GM12864 (cell line): ENCODE results near the gene PRDM11.

Experiments
- DNase-seq: peaks from one replicate; pipeline ENCODE4 v3.0.0-alpha.2; 2011; ENCODE audit warnings: low read depth
- H3K4me3 ChIP-seq: 2 replicates; pipeline ENCODE4 v1.5.1; 2011; ENCODE audit warnings: mild to moderate bottlenecking, low read depth, low read length, control low read depth
- CTCF ChIP-seq: IDR thresholded peaks from 2 replicates; pipeline ENCODE4 v1.5.1; 2011; ENCODE audit warnings: low read depth, mild to moderate bottlenecking, moderate library complexity, low read length, control low read depth, inconsistent platforms; ENCODE audit errors: missing control alignments

The PRDM11 gene

GRCh38 chr11:45145379-45146071 lies 914 bp upstream of the PRDM11 start:
- no peak overlapping the region; the same call in 1 of the 2 replicates for H3K4me3 ChIP-seq
- no peak for TF ChIP-seq CTCF
- no peak for DNase-seq

- peak; percentile 76 for DNase-seq
- no peak for TF ChIP-seq CTCF
- peak overlapping the region; percentile 64 for H3K4me3 ChIP-seq
These were observed 734 bp downstream of the PRDM11 start for GRCh38 chr11:45147017-45147728.

GRCh38 chr11:45147891-45148675 lies 1.6 kb downstream of the PRDM11 start:
- no peak for TF ChIP-seq CTCF
- DNase-seq: no peak

GRCh38 chr11:45149483-45150056 lies 3.1 kb downstream of the PRDM11 start:
- DNase-seq: no peak
- H3K4me3 ChIP-seq: no peak overlapping the region
- no peak for TF ChIP-seq CTCF

More at GRCh38 chr11:45147891-45148675, 1.6 kb downstream of the PRDM11 start:
- peak overlapping the region; percentile 64 for H3K4me3 ChIP-seq

GRCh38 chr11:45150301-45150700 lies 3.9 kb downstream of the PRDM11 start:
- H3K4me3 ChIP-seq: no peak overlapping the region
- no peak for TF ChIP-seq CTCF
- no peak for DNase-seq

GRCh38 chr11:45150943-45151342 lies 4.5 kb downstream of the PRDM11 start:
- no peak for DNase-seq
- H3K4me3 ChIP-seq: no peak overlapping the region
- no peak for TF ChIP-seq CTCF
